Keratinocyte (primary cell): Measurements from ENCODE around the gene CTSA. TPM values are rescaled to one million over a fixed set of nuclear protein-coding genes. Genes with fewer than 3 reads are reported as not detected.

ENCODE experiments used
- DNase-seq: peaks from one replicate; pipeline ENCODE4 v3.0.0-alpha.2; 2011; ENCODE audit warnings: low read depth, missing footprints, low spot score
- FAIRE-seq: peaks from 2 replicates; lab custom pipeline; 2011; peaks lifted over from hg19 to GRCh38; lab: Jason Lieb, UNC
- H2AFZ ChIP-seq: 2 replicates; pipeline ENCODE4 v1.6.0; 2012; ENCODE audit warnings: low read length, control low read depth, inconsistent platforms; ENCODE audit not compliant: control insufficient read depth
- H3K27ac ChIP-seq: 2 replicates; pipeline ENCODE4 v1.5.1; 2011; ENCODE audit warnings: low read length; ENCODE audit not compliant: control insufficient read depth, insufficient read depth
- H3K27me3 ChIP-seq: 3 replicates; pipeline ENCODE4 v1.6.0; 2011; ENCODE audit warnings: low read length; ENCODE audit not compliant: control insufficient read depth, insufficient read depth; ENCODE audit errors: extremely low read depth
- H3K36me3 ChIP-seq, 2 experiments: 2 replicates in 1 of 2; 3 replicates in 1 of 2; pipeline ENCODE4 v1.5.1; 2011; ENCODE audit warnings: low read length in 2 of 2, mild to moderate bottlenecking in 1 of 2; ENCODE audit not compliant: control insufficient read depth in 2 of 2, insufficient read depth in 2 of 2; ENCODE audit errors: extremely low read depth in 1 of 2
- H3K4me1 ChIP-seq: 3 replicates; pipeline ENCODE4 v1.5.1; 2011; ENCODE audit warnings: low read length; ENCODE audit not compliant: control insufficient read depth, insufficient read depth; ENCODE audit errors: extremely low read depth
- H3K4me2 ChIP-seq: 3 replicates; pipeline ENCODE4 v1.6.0; 2011; ENCODE audit warnings: low read depth, low read length; ENCODE audit not compliant: control insufficient read depth, insufficient read depth; ENCODE audit errors: extremely low read depth
- H3K4me3 ChIP-seq, 3 experiments: fragments of 200-600 bp in 1 of 3; sonication (generic) in 1 of 3; 2 replicates in 2 of 3; 3 replicates in 1 of 3; pipeline ENCODE4 v1.5.1; 2011 to 2016; ENCODE audit warnings: low read length in 3 of 3, mild to moderate bottlenecking in 3 of 3, control low read depth in 2 of 3, inconsistent platforms in 1 of 3, low read depth in 1 of 3, mixed read lengths in 1 of 3, mixed run types in 1 of 3, moderate library complexity in 1 of 3; ENCODE audit not compliant: control insufficient read depth in 2 of 3, insufficient read depth in 2 of 3; ENCODE audit errors: extremely low read depth in 1 of 3
- H3K79me2 ChIP-seq: 2 replicates; pipeline ENCODE4 v1.6.0; 2012; ENCODE audit warnings: low read length; ENCODE audit not compliant: control insufficient read depth, insufficient read depth
- H3K9ac ChIP-seq: 3 replicates; pipeline ENCODE4 v1.6.0; 2011; ENCODE audit warnings: low read length; ENCODE audit not compliant: control insufficient read depth, insufficient read depth; ENCODE audit errors: extremely low read depth
- H3K9me1 ChIP-seq: 3 replicates; pipeline ENCODE4 v1.6.0; 2011; ENCODE audit warnings: low read length; ENCODE audit not compliant: control insufficient read depth, insufficient read depth; ENCODE audit errors: extremely low read depth
- H3K9me3 ChIP-seq: 2 replicates; pipeline ENCODE4 v1.5.1; 2012; ENCODE audit warnings: low read depth, low read length; ENCODE audit not compliant: control insufficient read depth
- H4K20me1 ChIP-seq: 3 replicates; pipeline ENCODE4 v1.6.0; 2011; ENCODE audit warnings: low read length; ENCODE audit not compliant: control insufficient read depth, insufficient read depth; ENCODE audit errors: extremely low read depth
- EZH2 ChIP-seq: IDR thresholded peaks from one replicate; pipeline ENCODE4 v1.6.1; 2012; ENCODE audit warnings: inconsistent platforms, mild to moderate bottlenecking, low read length, moderate library complexity
- dilution Hi-C: fragments of 300-500 bp; cut with MboI; formaldehyde crosslinking; loops from one replicate; pipeline ENCODE4 v1.7.0; 2020; ENCODE audit warnings: low sequenced_read_pairs; ENCODE audit not compliant: extremely low pct_ligation_motif_present
- polyA plus RNA-seq, 5 experiments: library from polyadenylated mRNA; depleted of rRNA in 3 of 5; stranded (reverse) in 3 of 5; stranded (forward) in 1 of 5; unstranded in 1 of 5; fragments of >200 nt; gene quantifications; 1 replicate in 1 of 5; 2 replicates in 3 of 5; 3 replicates in 1 of 5; pipeline versions ENCODE4 v1.2.1 to v1.2.3, GENCODE V29; 2011 to 2012; ENCODE audit warnings: missing spikeins in 2 of 5, low read depth in 1 of 5, low replicate concordance in 1 of 5
- TF ChIP-seq, protein P1 (sequence below), 3 experiments: IDR thresholded peaks in 1 of 3; conservative IDR thresholded peaks in 1 of 3; optimal IDR thresholded peaks in 1 of 3; 2 replicates in 2 of 3; 3 replicates in 1 of 3; pipeline versions ENCODE3 to v1.5.1; 2011; ENCODE audit warnings: low read length in 3 of 3, mild to moderate bottlenecking in 3 of 3, moderate library complexity in 2 of 3, control low read depth in 1 of 3, inconsistent platforms in 1 of 3; ENCODE audit not compliant: insufficient read depth in 2 of 3; ENCODE audit errors: extremely low read depth in 1 of 3

CTSA gene
- polyA plus RNA-seq, 1 donor (not counting 4 experiments of a cell fraction or from before 2014, with no cell fraction given) = 38.6 TPM

DNA sequence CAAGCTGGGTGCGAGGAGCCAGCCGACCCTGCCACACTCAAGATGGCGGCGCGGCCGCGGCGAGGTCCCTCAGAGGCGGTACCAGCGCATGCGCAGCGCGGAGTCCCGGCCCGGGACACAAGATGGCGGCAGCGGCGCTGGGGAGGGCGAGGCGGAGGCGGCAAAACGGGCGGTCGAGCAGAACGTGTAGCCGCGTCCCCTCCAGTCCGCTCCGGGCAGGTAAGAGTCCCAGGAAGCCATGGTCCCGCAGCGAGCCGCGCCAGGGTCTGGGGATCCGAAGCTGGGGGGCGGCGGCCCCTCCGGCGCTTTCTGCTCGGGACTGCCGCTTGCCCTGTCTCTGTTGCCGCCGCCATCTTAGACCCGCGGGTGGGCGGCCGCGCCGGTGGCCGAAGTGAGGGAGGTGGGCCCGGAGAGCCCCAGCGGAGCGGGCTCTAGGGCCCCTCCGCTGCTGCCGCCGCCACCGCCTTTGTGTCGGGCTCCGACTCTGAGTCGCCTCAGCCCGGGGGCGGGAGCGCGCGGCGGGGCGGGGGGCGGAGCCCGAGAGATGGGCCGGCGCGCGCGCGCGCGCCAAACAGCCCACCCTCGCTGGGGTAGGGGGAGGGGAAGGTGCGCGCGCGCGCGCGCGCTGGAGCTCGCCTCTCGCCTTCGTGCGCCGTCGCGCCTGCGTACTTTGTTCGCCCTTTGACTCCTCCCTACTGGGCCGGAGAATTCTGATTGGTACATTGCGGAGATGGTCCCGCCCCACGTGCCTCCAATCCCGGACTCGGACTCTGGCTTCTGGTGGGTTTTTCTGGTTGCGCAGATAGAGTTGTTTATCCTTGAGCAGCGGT lies 43.7 kb downstream of the CTSA start, which contains the start of gene PCIF1:
PCIF1 (plus strand) TSS at position 98 of the 830 bp plus-strand sequence. CDS start 4,317 bp downstream, outside the sequence.
- Histone ChIP-seq H3K27me3 (no peaks in the 10 kb centered on the region), H3K4me1 (peaks cover 14% of the 10 kb centered on the region), H3K4me2 (peak within 1 kb of the TSS; percentile 100), H3K9me3 (no peaks in the 10 kb centered on the region), H3K36me3 (peaks cover 15 to 18% of the 10 kb centered on the region in 2 experiments), H3K27ac (peak within 1 kb of the TSS; percentile 97), H3K9me1 (no peaks in the 10 kb centered on the region), H3K9ac (peak within 1 kb of the TSS; percentile 99), H4K20me1 (no peaks in the 10 kb centered on the region), H3K4me3 (peak within 1 kb of the TSS; percentile 89 to 100 (median 97)), H3K79me2 (peaks cover 33% of the 10 kb centered on the region), H2AFZ (peak within 1 kb of the TSS; percentile 90)
- DNase-seq (peak; percentile 67), FAIRE-seq (no peak)
- dilution Hi-C loops = no loop called here
- TF ChIP-seq, protein P1, sequence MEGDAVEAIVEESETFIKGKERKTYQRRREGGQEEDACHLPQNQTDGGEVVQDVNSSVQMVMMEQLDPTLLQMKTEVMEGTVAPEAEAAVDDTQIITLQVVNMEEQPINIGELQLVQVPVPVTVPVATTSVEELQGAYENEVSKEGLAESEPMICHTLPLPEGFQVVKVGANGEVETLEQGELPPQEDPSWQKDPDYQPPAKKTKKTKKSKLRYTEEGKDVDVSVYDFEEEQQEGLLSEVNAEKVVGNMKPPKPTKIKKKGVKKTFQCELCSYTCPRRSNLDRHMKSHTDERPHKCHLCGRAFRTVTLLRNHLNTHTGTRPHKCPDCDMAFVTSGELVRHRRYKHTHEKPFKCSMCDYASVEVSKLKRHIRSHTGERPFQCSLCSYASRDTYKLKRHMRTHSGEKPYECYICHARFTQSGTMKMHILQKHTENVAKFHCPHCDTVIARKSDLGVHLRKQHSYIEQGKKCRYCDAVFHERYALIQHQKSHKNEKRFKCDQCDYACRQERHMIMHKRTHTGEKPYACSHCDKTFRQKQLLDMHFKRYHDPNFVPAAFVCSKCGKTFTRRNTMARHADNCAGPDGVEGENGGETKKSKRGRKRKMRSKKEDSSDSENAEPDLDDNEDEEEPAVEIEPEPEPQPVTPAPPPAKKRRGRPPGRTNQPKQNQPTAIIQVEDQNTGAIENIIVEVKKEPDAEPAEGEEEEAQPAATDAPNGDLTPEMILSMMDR (optimal IDR thresholded peaks at IDR 0.05 in 1 of 3, IDR thresholded peaks at IDR 0.05 in 1 of 3, conservative IDR thresholded peaks at IDR 0.05 in 1 of 3; ENCODE audit: extremely low read depth in 1 of 3, insufficient read depth in 2 of 3, low read length in 3 of 3) = no peak
- TF ChIP-seq EZH2 = no peak

DNA sequence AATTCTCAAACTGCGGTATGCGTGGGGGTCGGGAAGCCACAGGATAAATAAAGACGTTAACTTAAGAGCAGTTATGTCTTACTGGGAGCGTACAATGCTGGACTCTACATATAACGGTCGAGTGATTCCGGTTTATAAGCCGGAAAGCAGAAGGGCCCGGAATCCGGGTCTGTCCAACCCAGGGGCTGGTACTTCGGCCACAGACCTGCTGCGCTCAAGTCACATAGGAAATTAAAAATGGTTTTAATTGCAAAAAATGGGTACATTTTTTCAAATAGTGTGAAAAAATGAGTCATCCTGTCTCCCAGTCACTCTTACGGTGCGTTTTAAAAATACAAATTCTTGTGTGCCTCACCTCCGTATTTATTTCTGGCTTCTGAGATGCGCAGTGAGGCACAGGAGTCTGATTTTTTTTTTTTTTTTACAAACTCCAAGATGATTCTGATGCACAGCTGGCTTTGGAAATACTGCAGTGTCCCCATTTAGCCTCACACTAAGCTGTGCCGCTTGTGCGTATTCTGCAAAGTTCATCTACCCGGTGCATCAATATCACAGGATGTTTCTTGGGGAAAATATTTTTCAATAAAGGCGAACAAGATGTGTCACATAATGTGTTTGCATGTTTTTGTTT lies 44.4 kb downstream of the CTSA start:
- dilution Hi-C loops = no loop called here
- Histone ChIP-seq H3K9me1 (no peaks in the 10 kb centered on the region), H3K9me3 (no peaks in the 10 kb centered on the region), H3K9ac (peak overlapping the region; percentile 99), H3K36me3 (peaks cover 16 to 25% of the 10 kb centered on the region in 2 experiments), H3K4me1 (peaks cover 14% of the 10 kb centered on the region), H3K79me2 (peaks cover 33% of the 10 kb centered on the region), H4K20me1 (no peaks in the 10 kb centered on the region), H2AFZ (peak overlapping the region; percentile 90), H3K4me3 (peak overlapping the region; percentile 89 to 100 (median 97)), H3K27ac (peak overlapping the region; percentile 89), H3K4me2 (peak overlapping the region; percentile 84), H3K27me3 (no peaks in the 10 kb centered on the region)
- TF ChIP-seq, protein P1 (optimal IDR thresholded peaks at IDR 0.05 in 1 of 3, IDR thresholded peaks at IDR 0.05 in 1 of 3, conservative IDR thresholded peaks at IDR 0.05 in 1 of 3; ENCODE audit: extremely low read depth in 1 of 3, insufficient read depth in 2 of 3, low read length in 3 of 3) = no peak
- no peak for TF ChIP-seq EZH2
- no peak for FAIRE-seq
- DNase-seq = no peak
